Lung (tissue), 12 donors: ENCODE results near the gene HM13. TPM values are rescaled to one million over a fixed set of nuclear protein-coding genes. Genes with fewer than 3 reads are reported as not detected.

Experiments
- ATAC-seq: fragments of 200-7000 bp; cut with Tn5 transposase; one replicate; pipeline ENCODE4 v1.9.1; 2020; ENCODE audit warnings: moderate number of reproducible peaks; ENCODE audit not compliant: insufficient read depth, low FRiP score
- DNase-seq, 3 donors: peaks; one replicate each; pipeline ENCODE4 v3.0.0-alpha.2; 2013 to 2017
- H3K27ac ChIP-seq, 2 donors: one replicate each; pipeline ENCODE4 v1.5.1; 2013; ENCODE audit warnings: mild to moderate bottlenecking in 2 of 2, moderate library complexity in 2 of 2, control low read depth in 1 of 2, inconsistent platforms in 1 of 2, low read depth in 1 of 2, low read length in 1 of 2
- H3K27me3 ChIP-seq, 3 donors: one replicate each; pipeline ENCODE4 v1.5.1; 2013; ENCODE audit warnings: low read length in 2 of 3; ENCODE audit not compliant: control insufficient read depth in 3 of 3, insufficient read depth in 3 of 3
- H3K36me3 ChIP-seq, 4 donors: one replicate each; pipeline ENCODE4 v1.5.1; 2013; ENCODE audit warnings: low read length in 4 of 4, mild to moderate bottlenecking in 1 of 4, moderate library complexity in 1 of 4; ENCODE audit not compliant: control insufficient read depth in 4 of 4, insufficient read depth in 4 of 4
- H3K4me1 ChIP-seq, 5 donors: one replicate each; pipeline ENCODE4 v1.5.1; 2013; ENCODE audit warnings: low read length in 5 of 5, mild to moderate bottlenecking in 2 of 5, moderate library complexity in 1 of 5; ENCODE audit not compliant: control insufficient read depth in 5 of 5, insufficient read depth in 5 of 5
- H3K4me3 ChIP-seq: one replicate; pipeline ENCODE4 v1.5.1; 2013; ENCODE audit warnings: mild to moderate bottlenecking, control low read depth, moderate library complexity
- H3K9ac ChIP-seq, 2 donors: one replicate each; pipeline ENCODE4 v1.5.1; 2013; ENCODE audit warnings: low read length in 2 of 2, control low read depth in 1 of 2; ENCODE audit not compliant: insufficient read depth in 1 of 2
- H3K9me3 ChIP-seq, 4 donors: one replicate each; pipeline ENCODE4 v1.5.1; 2013; ENCODE audit warnings: low read length in 3 of 4, mild to moderate bottlenecking in 1 of 4, moderate library complexity in 1 of 4; ENCODE audit not compliant: control insufficient read depth in 4 of 4, insufficient read depth in 3 of 4
- CTCF ChIP-seq: IDR thresholded peaks from 2 replicates; pipeline ENCODE4 v1.5.1; 2012; ENCODE audit warnings: mild to moderate bottlenecking; ENCODE audit errors: control extremely low read depth, extremely low read depth
- WGBS, 2 donors: extraction: QIAGEN DNeasy Blood & Tissue Kit; methylation state at CpG; one replicate each; pipeline ENCODE4 v1.1.7; 2013; 5-methylcytosine and 5-hydroxymethylcytosine counted together
- polyA plus RNA-seq, 2 donors: library from polyadenylated mRNA; stranded (reverse); fragments of 200-250 nt; gene quantifications; one replicate each; pipeline ENCODE4 v1.2.1, GENCODE V29; 2013
- total RNA-seq, 2 donors: library from RNA; depleted of rRNA in 1 of 2; stranded (reverse); fragments of >200 nt in 1 of 2; gene quantifications; one replicate each; pipeline ENCODE4 v1.2.1, GENCODE V29; 2014 to 2021
- donor health status: control.
- donor health status: control.
- donor health status: Bipolar disorder and iron deficiency.
- donor health status: healthy.
- donor health status: DM: yes; HTN: yes; CAD: no.

Gene HM13
- total and polyA plus RNA-seq, 4 donors: 53.5 to 249 (median 205) TPM

- DNase-seq (no peak), ATAC-seq (no peak)
- TF ChIP-seq CTCF: no peak
- H3K9me3 ChIP-seq: no peaks in the 10 kb centered on the region
- no peak overlapping the region for H3K27ac ChIP-seq
- 65 to 84% methylated on average over 6 of the region's 6 CpGs for WGBS, 2 donors
- no peaks in the 10 kb centered on the region for H3K27me3 ChIP-seq
- H3K9ac ChIP-seq: no peak overlapping the region
- no peak overlapping the region for H3K4me3 ChIP-seq
- H3K4me1 ChIP-seq: peaks cover 0 to 8% (median 0%) of the 10 kb centered on the region in 5 donors
- H3K36me3 ChIP-seq: peaks cover 3 to 19% (median 9%) of the 10 kb centered on the region in 4 donors
These were observed 8.5 kb downstream of the HM13 start for GRCh38 chr20:31522731-31523130.

- Histone ChIP-seq H3K9ac (no peak overlapping the region), H3K4me1 (peaks cover 0 to 8% (median 0%) of the 10 kb centered on the region in 5 donors), H3K9me3 (no peaks in the 10 kb centered on the region), H3K27me3 (no peaks in the 10 kb centered on the region), H3K36me3 (peaks cover 3 to 25% (median 8%) of the 10 kb centered on the region in 4 donors), H3K27ac (no peak overlapping the region), H3K4me3 (no peak overlapping the region)
- 51 to 74% methylated on average over 8 of the region's 8 CpGs for WGBS, 2 donors
- no peak for TF ChIP-seq CTCF
- peak in 1 of 3 donors; percentile 17 for DNase-seq
- ATAC-seq: peak; percentile 54
These were observed 9.4 kb downstream of the HM13 start for GRCh38 chr20:31523361-31524283.

- no peak overlapping the region for H3K4me3 ChIP-seq
- no peak overlapping the region for H3K9ac ChIP-seq
- DNase-seq: no peak
- no peak for ATAC-seq
- H3K4me1 ChIP-seq: peaks cover 0 to 3% (median 0%) of the 10 kb centered on the region in 5 donors
- TF ChIP-seq CTCF: no peak
- peaks cover 14 to 28% (median 18%) of the 10 kb centered on the region in 4 donors for H3K36me3 ChIP-seq
- H3K27me3 ChIP-seq: no peaks in the 10 kb centered on the region
- no peaks in the 10 kb centered on the region for H3K9me3 ChIP-seq
- no peak overlapping the region for H3K27ac ChIP-seq
- 96 to 97% methylated on average over 6 of the region's 6 CpGs for WGBS, 2 donors
These were observed 13.0 kb downstream of the HM13 start for GRCh38 chr20:31527266-31527665.
